Pancreas (tissue), 10 donors: ENCODE measurements around the gene MRPS9. TPM values are rescaled to one million over a fixed set of nuclear protein-coding genes. Genes with fewer than 3 reads are reported as not detected.

Source experiments
- ATAC-seq, 4 donors: fragments of 200-7000 bp; cut with Tn5 transposase; one replicate each; pipeline versions ENCODE4 v1.8.0 to v1.9.1; 2020; ENCODE audit warnings: mild to moderate bottlenecking in 4 of 4, moderate library complexity in 4 of 4
- DNase-seq, 6 donors: peaks; one replicate each; pipeline ENCODE4 v3.0.0-alpha.2; 2020
- FAIRE-seq: peaks from 2 replicates; lab custom pipeline; 2012; peaks lifted over from hg19 to GRCh38; lab: Jason Lieb, UNC
- H3K27ac ChIP-seq, 4 donors: fragments of 200-600 bp; sonication (generic); 1 replicate in 3 of 4; 2 replicates in 1 of 4; pipeline versions ENCODE4 v1.5.0 to v1.8.0; 2020
- H3K27me3 ChIP-seq, 4 donors: fragments of 200-600 bp; one replicate each; pipeline ENCODE4 v1.8.0; 2021
- H3K36me3 ChIP-seq, 3 donors: fragments of 200-600 bp; sonication (generic) in 1 of 3; one replicate each; pipeline versions ENCODE4 v1.5.0 to v1.8.0; 2020 to 2021
- H3K4me1 ChIP-seq, 3 donors: fragments of 200-600 bp; one replicate each; pipeline ENCODE4 v1.8.0; 2021
- H3K4me3 ChIP-seq, 4 donors: fragments of 200-600 bp; sonication (generic) in 2 of 4; one replicate each; pipeline versions ENCODE4 v1.5.0 to v1.8.0; 2020 to 2021
- H3K9me3 ChIP-seq, 4 donors: fragments of 200-600 bp; one replicate each; pipeline ENCODE4 v1.8.0; 2021
- WGBS, 2 donors: extraction: QIAGEN DNeasy Blood & Tissue Kit; methylation state at CpG; one replicate each; pipeline ENCODE4 v1.1.7; 2013; 5-methylcytosine and 5-hydroxymethylcytosine counted together
- intact Hi-C, 3 donors: fragments of 100-400 bp; cut with DNase I; formaldehyde crosslinking; loops; one replicate each; pipeline versions ENCODE4 v1.11.1 to v1.14.2; 2022
- polyA plus RNA-seq, 2 donors: library from polyadenylated mRNA; stranded (reverse); fragments of 200-250 nt; gene quantifications; one replicate each; pipeline ENCODE4 v1.2.3, GENCODE V29; 2013
- total RNA-seq, 6 donors: library from RNA; stranded (reverse); fragmentation: NEBNext Ultra II Directional in 4 of 6; extraction: Animal tissue kit (Norgen Biotek cat#: 25700) in 4 of 6; gene quantifications; one replicate each; pipeline versions ENCODE4 v1.2.1 to v1.2.4, GENCODE V29; 2021 to 2023
- TF ChIP-seq, protein P1 (sequence below), 4 donors: fragments of 200-600 bp; sonication (generic) in 3 of 4; IDR thresholded peaks; one replicate each; pipeline versions ENCODE4 v1.5.0 to v1.8.0; 2021; ENCODE audit warnings: antibody characterized with exemption in 4 of 4
- donor health status: healthy with polysubstance abuse.
- donor health status: DM: no; HTN: no; CAD: no; lungs with moderate emphysema.
- donor health status: DM: no; HTN: no; CAD: no.
- donor health status: control.
- donor health status: control.
- donor health status: Bipolar disorder and iron deficiency.
- donor health status: DM: yes; HTN: yes; CAD: no.
- donor health status: DM: no; HTN: no; CAD: no.
- donor health status: DM: no; HTN: no; CAD: no.
- donor health status: DM: yes; HTN: yes; CAD: no.

The MRPS9 gene
- total and polyA plus RNA-seq, 8 donors = 8.8 to 23.6 (median 11.2) TPM

DNA sequence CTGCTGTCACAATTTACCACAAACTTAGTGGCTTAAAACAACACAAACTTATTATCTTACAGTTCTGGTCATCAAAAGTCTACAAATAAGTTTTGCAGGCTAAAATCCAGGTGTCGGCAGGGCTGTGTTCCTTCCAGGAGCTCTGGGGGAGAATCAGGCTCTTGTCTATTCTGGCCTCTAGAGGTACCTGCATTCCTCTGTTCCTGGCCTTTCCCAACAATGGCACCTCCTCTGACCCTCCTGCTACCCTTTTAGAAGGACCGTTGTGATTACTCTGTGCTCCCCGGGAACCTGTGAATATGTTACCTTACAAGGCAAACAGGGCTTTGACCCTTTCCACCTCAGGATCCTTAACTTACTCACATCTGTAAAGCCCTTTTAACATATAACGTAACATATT, 98.5 kb downstream of the MRPS9 start:
- FAIRE-seq = no peak
- Histone ChIP-seq H3K4me1 (no peaks in the 10 kb centered on the region), H3K27me3 (no peaks in the 10 kb centered on the region), H3K36me3 (no peaks in the 10 kb centered on the region), H3K27ac (no peak overlapping the region), H3K4me3 (no peak overlapping the region), H3K9me3 (no peaks in the 10 kb centered on the region)
- intact Hi-C loops = no loop called here
- WGBS, 2 donors = 65 to 71% methylated on average over 4 of the region's 4 CpGs
- TF ChIP-seq, protein P1, sequence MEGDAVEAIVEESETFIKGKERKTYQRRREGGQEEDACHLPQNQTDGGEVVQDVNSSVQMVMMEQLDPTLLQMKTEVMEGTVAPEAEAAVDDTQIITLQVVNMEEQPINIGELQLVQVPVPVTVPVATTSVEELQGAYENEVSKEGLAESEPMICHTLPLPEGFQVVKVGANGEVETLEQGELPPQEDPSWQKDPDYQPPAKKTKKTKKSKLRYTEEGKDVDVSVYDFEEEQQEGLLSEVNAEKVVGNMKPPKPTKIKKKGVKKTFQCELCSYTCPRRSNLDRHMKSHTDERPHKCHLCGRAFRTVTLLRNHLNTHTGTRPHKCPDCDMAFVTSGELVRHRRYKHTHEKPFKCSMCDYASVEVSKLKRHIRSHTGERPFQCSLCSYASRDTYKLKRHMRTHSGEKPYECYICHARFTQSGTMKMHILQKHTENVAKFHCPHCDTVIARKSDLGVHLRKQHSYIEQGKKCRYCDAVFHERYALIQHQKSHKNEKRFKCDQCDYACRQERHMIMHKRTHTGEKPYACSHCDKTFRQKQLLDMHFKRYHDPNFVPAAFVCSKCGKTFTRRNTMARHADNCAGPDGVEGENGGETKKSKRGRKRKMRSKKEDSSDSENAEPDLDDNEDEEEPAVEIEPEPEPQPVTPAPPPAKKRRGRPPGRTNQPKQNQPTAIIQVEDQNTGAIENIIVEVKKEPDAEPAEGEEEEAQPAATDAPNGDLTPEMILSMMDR (IDR thresholded peaks at IDR 0.05) = no peak
- ATAC-seq = no peak
- no peak for DNase-seq

DNA sequence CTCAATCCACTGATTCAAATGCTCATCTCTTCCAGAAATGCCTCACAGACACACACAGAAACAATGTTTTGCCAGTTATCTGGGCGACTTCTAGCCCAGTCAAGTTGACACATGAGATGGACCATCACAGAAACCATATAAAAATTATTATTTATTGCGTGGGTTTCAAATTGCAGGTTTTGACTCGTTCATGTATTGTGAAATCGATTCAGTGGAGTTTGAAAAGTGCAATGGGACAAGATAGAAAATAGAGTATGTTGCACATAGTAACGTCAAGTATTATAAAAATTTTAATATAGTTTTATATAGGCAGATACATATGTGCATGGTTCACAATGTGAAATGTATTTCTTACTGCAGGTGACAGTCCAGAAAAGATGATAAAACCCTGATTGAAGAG, 100.8 kb downstream of the MRPS9 start:
- no peak for ATAC-seq
- no peaks in the 10 kb centered on the region for H3K9me3 ChIP-seq
- intact Hi-C loops = no loop called here
- H3K27me3 ChIP-seq = no peaks in the 10 kb centered on the region
- no peak for FAIRE-seq
- 70 to 79% methylated on average over 5 of the region's 5 CpGs for WGBS, 2 donors
- H3K4me3 ChIP-seq = no peak overlapping the region
- no peak for DNase-seq
- no peaks in the 10 kb centered on the region for H3K36me3 ChIP-seq
- no peaks in the 10 kb centered on the region for H3K4me1 ChIP-seq
- TF ChIP-seq, protein P1 (IDR thresholded peaks at IDR 0.05) = no peak
- H3K27ac ChIP-seq = no peak overlapping the region

DNA sequence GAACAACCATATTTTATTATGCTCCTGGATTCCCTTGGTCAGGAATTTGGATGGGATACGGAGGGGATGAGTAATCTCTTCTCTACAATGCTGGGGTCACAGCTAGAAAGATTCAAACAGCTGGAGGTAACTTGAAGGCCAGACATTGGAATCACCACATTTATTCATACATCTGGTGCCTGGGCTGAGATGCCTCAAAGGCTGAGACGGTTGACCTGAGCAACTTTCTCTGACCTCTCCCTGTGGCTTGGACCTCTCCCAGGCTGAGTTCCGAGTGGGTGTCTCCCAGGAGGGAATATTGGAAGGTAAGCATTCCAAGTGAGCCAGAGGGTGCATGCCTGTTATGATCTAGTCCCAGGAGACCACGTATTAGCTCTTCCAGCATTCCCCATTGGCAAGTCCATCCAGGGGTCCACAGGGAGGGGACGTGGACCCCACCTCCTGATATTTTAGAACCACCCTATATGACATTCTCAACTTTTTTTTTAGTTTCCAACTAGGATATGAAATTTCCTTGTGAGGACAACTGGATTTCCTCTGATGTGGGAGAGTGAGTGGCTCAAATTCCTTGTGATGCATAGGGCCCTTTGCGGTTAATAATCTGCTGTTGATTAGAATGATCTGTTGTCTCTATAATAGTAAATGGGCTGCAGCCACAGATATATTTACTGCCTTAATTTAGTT, 101.8 kb downstream of the MRPS9 start:
- no peaks in the 10 kb centered on the region for H3K36me3 ChIP-seq
- FAIRE-seq = no peak
- ATAC-seq = peak in 1 of 4 donors; percentile 46
- WGBS, 2 donors = 61 to 72% methylated on average over 6 of the region's 6 CpGs
- no peak overlapping the region for H3K4me3 ChIP-seq
- no peaks in the 10 kb centered on the region for H3K4me1 ChIP-seq
- H3K27ac ChIP-seq = no peak overlapping the region
- no peak for DNase-seq
- peaks cover 0 to 5% (median 0%) of the 10 kb centered on the region in 4 donors for H3K27me3 ChIP-seq
- intact Hi-C loops = no loop called here
- TF ChIP-seq, protein P1 (IDR thresholded peaks at IDR 0.05) = no peak
- H3K9me3 ChIP-seq = no peaks in the 10 kb centered on the region

DNA sequence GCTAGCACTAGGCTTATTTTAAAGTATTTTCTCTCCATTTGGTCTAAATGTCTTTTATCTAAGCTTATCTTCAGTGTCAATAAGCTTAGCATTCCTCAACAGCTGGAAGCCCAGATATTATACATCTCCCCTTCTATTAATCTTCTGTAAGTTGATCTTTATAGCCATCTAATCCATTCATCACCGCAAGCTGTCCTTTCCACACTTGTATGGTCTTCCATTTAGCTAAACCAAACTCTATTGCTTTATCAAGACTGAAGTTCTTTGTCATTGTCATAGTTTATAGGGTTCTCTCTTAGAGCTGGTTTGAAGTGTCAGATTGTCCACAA, 102.3 kb downstream of the MRPS9 start:
- H3K9me3 ChIP-seq = no peaks in the 10 kb centered on the region
- 41 to 53% methylated on average over 1 of the region's 1 CpG for WGBS, 2 donors

More for the DNA sequence above, 102.3 kb downstream of the MRPS9 start:
- no peak for FAIRE-seq
- Histone ChIP-seq H3K36me3 (no peaks in the 10 kb centered on the region), H3K4me3 (no peak overlapping the region), H3K4me1 (no peaks in the 10 kb centered on the region), H3K27ac (no peak overlapping the region), H3K27me3 (peaks cover 0 to 10% (median 2%) of the 10 kb centered on the region in 4 donors)
- intact Hi-C loops = no loop called here
- no peak for DNase-seq
- no peak for ATAC-seq
- TF ChIP-seq, protein P1 (IDR thresholded peaks at IDR 0.05) = no peak
